PC-3 (cell line): ENCODE data around the gene THRB.

Source experiments
- EZH2 ChIP-seq: fragments of 300-600 bp; sonication (generic); IDR thresholded peaks from one replicate; pipeline ENCODE4 v1.6.1; 2017; ENCODE audit warnings: antibody characterized with exemption, mild to moderate bottlenecking, low read length; ENCODE audit not compliant: unreplicated experiment
- TF ChIP-seq, protein P1 (sequence below): fragments of 300-600 bp; sonication (generic); conservative IDR thresholded peaks from 2 replicates; pipeline ENCODE4 v1.5.1; 2017; ENCODE audit warnings: antibody characterized with exemption, low read depth, mild to moderate bottlenecking, low read length

DNA sequence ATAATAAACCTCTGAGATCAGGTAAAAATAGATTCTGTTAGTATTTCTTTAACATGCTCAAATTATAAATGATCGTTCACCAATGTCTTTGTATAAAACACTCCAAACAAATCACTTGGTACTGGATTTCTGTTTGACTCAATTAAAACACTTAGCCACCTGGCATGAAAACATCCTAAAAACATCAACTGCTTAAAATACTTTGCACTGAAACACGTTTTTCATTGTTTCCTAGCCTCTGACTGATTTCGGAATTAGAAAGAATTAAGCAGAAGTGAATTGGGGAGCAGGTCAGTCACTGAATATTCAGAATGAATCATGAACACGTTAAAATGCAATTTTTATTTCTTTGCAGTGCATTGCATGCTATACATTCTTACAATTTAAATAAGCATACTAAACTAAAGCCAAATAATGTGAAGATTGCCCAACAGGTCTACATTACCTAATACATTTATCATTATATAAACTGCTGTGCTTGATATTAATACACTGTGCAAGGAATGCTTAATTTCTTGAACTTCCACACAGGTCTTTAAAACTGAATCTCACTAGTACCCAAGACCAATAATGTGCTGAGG is 1.6 kb downstream of the THRB start:
- TF ChIP-seq, protein P1, sequence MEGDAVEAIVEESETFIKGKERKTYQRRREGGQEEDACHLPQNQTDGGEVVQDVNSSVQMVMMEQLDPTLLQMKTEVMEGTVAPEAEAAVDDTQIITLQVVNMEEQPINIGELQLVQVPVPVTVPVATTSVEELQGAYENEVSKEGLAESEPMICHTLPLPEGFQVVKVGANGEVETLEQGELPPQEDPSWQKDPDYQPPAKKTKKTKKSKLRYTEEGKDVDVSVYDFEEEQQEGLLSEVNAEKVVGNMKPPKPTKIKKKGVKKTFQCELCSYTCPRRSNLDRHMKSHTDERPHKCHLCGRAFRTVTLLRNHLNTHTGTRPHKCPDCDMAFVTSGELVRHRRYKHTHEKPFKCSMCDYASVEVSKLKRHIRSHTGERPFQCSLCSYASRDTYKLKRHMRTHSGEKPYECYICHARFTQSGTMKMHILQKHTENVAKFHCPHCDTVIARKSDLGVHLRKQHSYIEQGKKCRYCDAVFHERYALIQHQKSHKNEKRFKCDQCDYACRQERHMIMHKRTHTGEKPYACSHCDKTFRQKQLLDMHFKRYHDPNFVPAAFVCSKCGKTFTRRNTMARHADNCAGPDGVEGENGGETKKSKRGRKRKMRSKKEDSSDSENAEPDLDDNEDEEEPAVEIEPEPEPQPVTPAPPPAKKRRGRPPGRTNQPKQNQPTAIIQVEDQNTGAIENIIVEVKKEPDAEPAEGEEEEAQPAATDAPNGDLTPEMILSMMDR, result no peak
- no peak for TF ChIP-seq EZH2
